Measurements from ENCODE around the gene PIEZO2.
"Not testable (repeated sequence)": the region's sequence is repeated elsewhere in the genome, so short reads cannot be mapped to it uniquely, and the experiment has no call there.

PIEZO2 gene

GRCh38 chr18:10953672-10954071 lies 195.7 kb downstream of the PIEZO2 start:
- no peak for DNase-seq

GRCh38 chr18:10951631-10952544 lies 197.5 kb downstream of the PIEZO2 start:
- DNase-seq: no peak

DNA sequence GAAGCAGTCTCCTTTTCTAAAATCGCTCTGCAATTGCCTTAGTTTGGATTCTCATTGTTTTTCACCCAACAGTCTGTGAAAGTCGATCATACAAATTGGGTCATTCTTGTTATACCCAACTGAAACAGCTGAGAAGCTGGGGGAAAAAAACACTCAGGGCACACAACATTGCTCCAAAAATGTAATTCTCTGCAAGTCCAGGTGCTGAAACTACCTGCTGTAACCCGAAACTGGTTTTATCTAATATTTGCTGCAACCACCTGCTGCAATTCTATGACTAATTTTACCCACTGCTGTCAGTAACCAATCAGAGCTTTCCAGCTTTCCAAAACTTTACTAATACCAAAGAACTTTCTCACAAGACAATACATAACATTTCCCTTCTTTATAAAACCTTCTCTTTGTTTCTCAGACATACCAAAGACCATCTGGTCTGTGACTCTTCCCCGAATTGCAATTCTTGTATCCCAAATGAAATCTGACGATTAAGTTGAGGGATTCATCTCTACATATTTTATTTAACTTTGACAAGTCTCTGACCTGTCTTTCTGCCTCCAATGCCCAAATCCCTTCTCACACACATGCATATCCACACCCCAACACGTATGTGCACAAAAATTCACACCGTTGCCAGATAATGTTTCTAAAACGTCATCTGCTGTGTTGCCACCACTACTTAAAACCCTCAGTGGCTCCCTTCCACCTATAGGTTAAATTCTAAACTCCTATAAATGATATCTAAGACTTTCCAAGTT lies 198.3 kb downstream of the PIEZO2 start:
- no peak for DNase-seq

DNA sequence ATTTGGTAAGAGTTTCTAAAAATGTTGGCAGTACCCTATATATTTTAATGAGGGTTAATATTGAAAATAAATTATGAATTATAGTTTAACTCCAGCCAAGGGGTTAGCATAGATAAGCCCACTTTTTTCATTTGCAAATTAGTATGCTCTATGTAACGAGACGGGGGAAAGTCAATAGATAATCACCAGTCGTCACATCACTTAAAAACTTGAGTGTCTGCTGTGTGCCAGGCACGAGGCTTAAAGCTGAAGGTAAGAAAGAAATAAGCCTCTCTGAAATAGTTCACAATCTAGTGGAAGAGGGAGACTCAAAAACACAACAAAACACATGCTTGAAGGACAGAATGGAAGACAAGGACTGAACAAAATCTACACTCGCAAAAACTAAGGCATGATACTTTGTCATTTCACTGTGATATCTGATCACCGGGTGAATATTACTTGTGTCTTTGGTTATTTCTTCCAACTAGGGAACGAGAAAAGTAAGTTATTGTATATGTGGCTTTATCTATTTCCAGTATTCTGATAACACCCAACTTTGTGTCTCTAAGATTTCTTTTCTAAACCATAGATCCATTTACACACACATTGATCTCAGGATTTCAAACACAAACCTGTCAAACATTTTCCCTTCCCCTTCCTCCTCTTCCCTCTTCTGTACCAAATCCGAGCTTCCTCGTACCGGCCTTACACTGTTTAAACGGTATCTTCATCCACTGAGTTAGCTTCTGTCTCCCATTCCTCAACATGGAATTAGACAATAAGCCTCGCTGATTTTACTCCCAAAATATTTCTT lies 199.1 kb downstream of the PIEZO2 start:
- no peak for DNase-seq

DNA sequence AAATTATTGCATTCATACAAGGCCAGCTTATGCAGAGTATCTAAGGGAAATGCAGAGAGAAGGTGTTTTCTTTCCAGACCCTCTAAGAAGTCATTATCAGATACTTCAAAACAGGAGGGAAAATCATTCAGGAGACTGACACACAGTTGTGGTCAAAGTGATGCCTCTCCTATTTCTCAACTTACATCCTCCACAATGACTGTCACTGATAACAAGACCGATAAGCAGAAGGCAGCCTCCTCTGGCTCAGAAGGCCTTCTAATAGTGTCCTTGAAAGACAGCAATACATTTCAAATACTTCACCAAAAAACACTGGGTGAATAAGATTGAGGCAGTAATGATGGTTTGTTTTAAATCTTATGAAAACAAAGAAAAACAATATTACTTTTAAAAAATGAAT lies 199.7 kb downstream of the PIEZO2 start:
- no peak for DNase-seq

DNA sequence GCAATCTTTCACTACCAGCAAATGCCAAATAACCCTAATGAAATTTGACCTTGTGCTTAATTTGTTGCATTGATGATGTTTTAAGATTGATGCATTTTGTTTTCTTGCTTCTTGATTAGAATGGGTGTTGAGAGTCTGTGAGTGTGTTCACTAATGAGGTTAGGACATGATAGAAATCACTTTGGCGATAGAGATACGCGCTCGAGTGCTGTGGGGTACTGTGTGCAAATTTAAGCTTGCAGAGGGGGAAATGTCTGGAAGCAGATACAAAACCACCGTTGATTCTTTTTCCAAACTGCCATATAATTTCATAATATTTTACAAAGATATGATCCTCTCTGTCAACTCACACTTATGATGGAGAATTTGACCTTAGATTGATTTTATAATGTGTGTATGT lies 200.9 kb downstream of the PIEZO2 start:
- DNase-seq: no peak

GRCh38 chr18:10946058-10946457 lies 203.3 kb downstream of the PIEZO2 start:
- DNase-seq: no peak

- no peak for DNase-seq
Measured at GRCh38 chr18:10942998-10943397, 206.4 kb downstream of the PIEZO2 start.

GRCh38 chr18:10939822-10940221 lies 209.5 kb downstream of the PIEZO2 start:
- no peak for DNase-seq

- DNase-seq: no peak
Measured at GRCh38 chr18:10937743-10938640, 211.4 kb downstream of the PIEZO2 start.

GRCh38 chr18:10936176-10937053 lies 213.0 kb downstream of the PIEZO2 start:
- DNase-seq: no peak

DNA sequence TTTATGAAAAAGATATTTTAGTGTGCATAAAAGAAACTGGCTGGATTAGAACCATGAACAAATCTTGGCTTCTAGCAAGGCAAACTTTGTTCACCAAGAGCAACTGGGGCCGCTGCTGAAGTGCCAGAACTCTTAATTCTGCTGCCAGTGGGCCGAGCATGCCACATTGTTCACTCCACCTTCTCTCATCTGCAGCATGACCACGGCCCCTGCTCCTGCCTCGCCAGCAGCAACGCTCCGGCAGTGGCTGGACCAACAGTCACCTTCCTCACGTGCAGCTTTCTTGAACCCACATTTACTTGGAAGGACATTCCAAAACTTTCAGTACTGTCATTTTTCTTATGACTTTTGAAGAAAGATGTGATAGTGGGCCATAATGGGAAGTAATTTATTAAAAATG lies 213.8 kb downstream of the PIEZO2 start:
- no peak for DNase-seq

DNA sequence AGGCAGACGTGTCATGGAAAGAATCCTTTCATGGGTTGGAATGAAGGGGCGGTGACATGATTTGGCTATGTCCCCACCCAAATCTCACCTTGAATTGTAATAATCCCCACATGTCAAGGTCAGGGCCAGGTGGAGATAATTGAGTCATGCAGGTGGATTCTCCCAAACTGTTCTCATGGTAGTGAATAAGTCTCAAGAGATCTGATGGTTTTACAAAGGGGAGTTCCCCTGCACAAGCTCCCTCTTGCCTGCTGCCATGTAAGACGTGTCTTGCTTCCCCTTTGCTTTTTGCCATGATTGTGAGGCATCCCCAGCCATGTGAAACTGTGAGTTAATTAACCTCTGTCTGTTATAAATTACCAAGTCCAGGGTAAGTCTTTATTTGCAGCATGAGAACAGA lies 215.7 kb downstream of the PIEZO2 start:
- DNase-seq: not testable (repeated sequence)

DNA sequence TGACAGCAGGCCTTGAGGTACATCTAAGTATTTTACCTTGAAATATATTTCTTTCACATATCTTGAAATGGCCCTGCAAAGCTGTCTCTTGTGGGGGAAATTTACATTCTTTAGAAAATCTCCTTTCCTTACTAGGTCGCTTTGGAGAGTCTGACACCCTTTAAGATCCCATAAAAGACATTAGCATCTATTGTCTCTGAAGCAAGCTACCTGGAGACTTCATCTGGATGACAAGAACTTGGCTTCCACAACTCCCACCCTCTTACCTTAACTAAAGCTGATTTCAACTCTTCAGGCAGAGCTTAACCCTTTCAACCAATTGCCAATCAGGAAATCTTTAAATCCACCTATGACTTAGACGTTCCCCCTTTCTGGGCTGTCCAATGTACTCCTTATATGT lies 219.3 kb downstream of the PIEZO2 start:
- no peak for DNase-seq

DNA sequence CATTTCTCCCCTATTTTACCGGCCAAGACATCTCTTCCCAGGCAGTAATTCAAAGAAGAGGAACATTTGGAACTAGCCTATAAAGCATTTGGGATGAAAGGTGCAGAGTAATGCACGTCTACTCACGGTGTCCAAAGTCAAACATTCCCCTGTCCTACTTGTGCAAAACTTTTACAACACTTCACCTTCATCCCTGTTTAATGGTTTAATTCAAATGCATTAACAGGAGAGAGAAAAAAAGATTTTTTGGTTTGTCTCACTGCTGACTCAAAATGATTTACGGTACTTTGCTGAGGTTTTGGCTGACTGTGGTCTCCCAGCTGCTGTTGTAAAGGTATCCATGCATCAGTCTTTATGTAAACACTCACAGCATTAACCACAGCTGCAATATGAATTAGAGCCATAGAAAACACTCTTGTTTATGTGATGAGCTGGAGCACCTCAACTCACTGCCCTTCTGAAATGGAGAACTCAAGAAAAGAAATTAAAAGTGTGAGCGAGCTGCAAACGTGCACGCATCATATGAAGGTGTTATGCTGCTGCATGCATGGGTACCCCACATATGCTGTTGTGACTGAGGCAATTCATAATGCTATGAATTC lies 220.5 kb downstream of the PIEZO2 start:
- DNase-seq: peak; percentile 32

DNA sequence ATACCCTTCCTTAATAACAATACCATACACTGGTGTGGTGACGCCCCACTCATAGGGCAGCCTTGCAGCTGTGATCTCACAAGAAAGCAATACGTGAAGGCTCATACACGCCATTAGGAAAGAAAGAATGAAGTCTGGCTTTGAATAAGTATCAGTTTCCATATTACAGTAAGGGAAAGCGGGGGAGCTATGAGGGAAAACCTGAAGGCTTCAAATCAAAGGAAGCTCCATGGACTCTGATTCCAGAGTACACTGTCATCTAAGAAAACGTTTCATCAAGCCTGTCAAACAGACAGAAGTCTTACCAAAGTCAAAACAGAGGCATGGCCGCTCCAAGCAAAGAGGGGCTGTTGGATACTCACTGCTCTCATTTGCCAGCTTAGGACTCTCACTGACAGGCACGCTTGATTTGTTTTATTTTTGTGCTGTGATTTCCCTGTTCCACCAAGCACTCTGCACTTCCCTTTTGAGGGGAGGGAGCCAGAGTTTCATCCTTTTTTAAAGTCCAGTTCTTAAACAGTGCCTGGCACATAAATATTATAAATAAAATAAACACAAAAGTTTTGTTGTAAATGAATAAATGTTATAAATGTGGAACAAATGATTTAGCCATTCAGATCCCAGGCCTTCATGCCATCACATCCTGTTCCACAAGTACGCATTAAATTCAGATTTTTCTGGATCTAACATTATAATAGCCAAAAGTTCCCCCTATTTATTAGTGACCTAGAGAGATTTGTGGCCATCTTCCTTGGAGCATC lies 221.2 kb downstream of the PIEZO2 start:
- DNase-seq: peak; percentile 9

DNA sequence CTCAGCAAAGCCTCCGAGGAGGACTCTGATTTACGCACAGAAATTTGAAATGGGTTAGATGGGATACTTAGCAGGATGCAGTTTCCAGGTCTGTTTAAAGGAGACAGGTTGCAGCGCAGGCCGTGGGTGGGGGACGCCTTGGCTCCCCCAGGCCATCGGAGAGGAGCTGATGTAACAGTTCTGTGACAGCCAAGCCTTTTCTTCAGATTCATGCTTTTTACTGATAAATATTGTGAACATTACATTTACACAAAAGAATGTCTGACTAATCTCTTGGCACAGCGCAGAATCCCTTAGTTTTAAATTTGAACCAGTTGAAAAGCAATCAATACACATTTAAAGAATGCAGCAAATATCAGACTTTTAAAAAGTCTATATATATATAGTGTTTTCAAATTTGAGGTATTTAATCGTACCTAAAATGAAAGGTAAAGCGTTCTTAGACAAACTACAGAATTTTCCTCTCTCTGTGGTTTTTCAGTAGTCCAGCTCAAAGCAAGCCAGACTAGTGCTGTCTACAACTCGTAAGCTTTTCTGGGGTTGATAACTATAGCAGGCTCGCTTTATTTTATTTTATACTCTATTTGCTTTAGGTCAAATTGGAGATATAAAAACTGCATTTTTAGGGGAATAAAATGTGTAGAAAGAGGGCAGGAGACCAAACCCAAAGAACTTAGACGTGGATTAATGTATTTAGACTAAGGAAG lies 221.9 kb downstream of the PIEZO2 start:
- DNase-seq: no peak

GRCh38 chr18:10926621-10927161 lies 222.7 kb downstream of the PIEZO2 start:
- peak; percentile 2 for DNase-seq

GRCh38 chr18:10924290-10924689 lies 225.1 kb downstream of the PIEZO2 start:
- DNase-seq: no peak
